ENCODE measurements around the gene KISS1. TPM values are rescaled to one million over a fixed set of nuclear protein-coding genes. Genes with fewer than 3 reads are reported as not detected.

Gene KISS1
- total and polyA plus RNA-seq, 2 donors (not counting 1 experiment from before 2014, with no cell fraction given): 0.17 to 0.52 TPM

- H3K9ac ChIP-seq (ENCODE audit: insufficient read depth, low read length): no peak overlapping the region
- no peaks in the 10 kb centered on the region for H3K36me3 ChIP-seq (ENCODE audit: control insufficient read depth, insufficient read depth, low read length)
- TF ChIP-seq EZH2 (IDR thresholded peaks at IDR 0.05; ENCODE audit: low read length, missing control alignments) (no peak), CTCF (conservative IDR thresholded peaks at IDR 0.05 in 1 of 2, IDR thresholded peaks at IDR 0.05 in 1 of 2; ENCODE audit: low read depth in 1 of 2, low read length in 2 of 2) (no peak)
- H3K79me2 ChIP-seq (ENCODE audit: control insufficient read depth, insufficient read depth, low read length): no peaks in the 10 kb centered on the region
- no peak for DNase-seq (ENCODE audit: low read depth in 2 of 2)
- H3K4me2 ChIP-seq (ENCODE audit: extremely low read depth, insufficient read depth, low read length): no peak overlapping the region
- H4K20me1 ChIP-seq (ENCODE audit: control insufficient read depth, extremely low read depth, insufficient read depth, low read length): no peaks in the 10 kb centered on the region
- no peaks in the 10 kb centered on the region for H3K27me3 ChIP-seq (ENCODE audit: control insufficient read depth, insufficient read depth, low read length)
- no peak overlapping the region for H3K4me3 ChIP-seq (replicated peaks in 1 of 4; ENCODE audit: control extremely low read depth in 1 of 4, insufficient read depth in 1 of 4, low read depth in 3 of 4, low read length in 4 of 4)
- no peaks in the 10 kb centered on the region for H3K4me1 ChIP-seq (ENCODE audit: control insufficient read depth, extremely low read depth, insufficient read depth, low read length)
- no peak overlapping the region for H2AFZ ChIP-seq (ENCODE audit: low read length)
- no peaks in the 10 kb centered on the region for H3K9me3 ChIP-seq (ENCODE audit: control insufficient read depth, insufficient read depth, low read depth, low read length)
- H3K27ac ChIP-seq (ENCODE audit: insufficient read depth, low read length): no peak overlapping the region
These were observed 31.9 kb upstream of the KISS1 start for GRCh38 chr1:204227996-204228785.

- H2AFZ ChIP-seq (ENCODE audit: low read length): no peak overlapping the region
- H4K20me1 ChIP-seq (ENCODE audit: control insufficient read depth, extremely low read depth, insufficient read depth, low read length): no peaks in the 10 kb centered on the region
- no peak overlapping the region for H3K4me2 ChIP-seq (ENCODE audit: extremely low read depth, insufficient read depth, low read length)
- H3K4me1 ChIP-seq (ENCODE audit: control insufficient read depth, extremely low read depth, insufficient read depth, low read length): no peaks in the 10 kb centered on the region
- no peak for TF ChIP-seq CTCF (conservative IDR thresholded peaks at IDR 0.05 in 1 of 2, IDR thresholded peaks at IDR 0.05 in 1 of 2; ENCODE audit: low read depth in 1 of 2, low read length in 2 of 2)
- TF ChIP-seq EZH2 (IDR thresholded peaks at IDR 0.05; ENCODE audit: low read length, missing control alignments): no peak
- DNase-seq (ENCODE audit: low read depth in 2 of 2): no peak
- H3K27me3 ChIP-seq (ENCODE audit: control insufficient read depth, insufficient read depth, low read length): no peaks in the 10 kb centered on the region
- H3K9me3 ChIP-seq (ENCODE audit: control insufficient read depth, insufficient read depth, low read depth, low read length): no peaks in the 10 kb centered on the region
- no peaks in the 10 kb centered on the region for H3K79me2 ChIP-seq (ENCODE audit: control insufficient read depth, insufficient read depth, low read length)
- no peak overlapping the region for H3K9ac ChIP-seq (ENCODE audit: insufficient read depth, low read length)
- no peaks in the 10 kb centered on the region for H3K36me3 ChIP-seq (ENCODE audit: control insufficient read depth, insufficient read depth, low read length)
- H3K27ac ChIP-seq (ENCODE audit: insufficient read depth, low read length): no peak overlapping the region
- no peak overlapping the region for H3K4me3 ChIP-seq (replicated peaks in 1 of 4; ENCODE audit: control extremely low read depth in 1 of 4, insufficient read depth in 1 of 4, low read depth in 3 of 4, low read length in 4 of 4)
These were observed 31.1 kb upstream of the KISS1 start for GRCh38 chr1:204227351-204227750.

GRCh38 chr1:204225841-204226735 is 29.8 kb upstream of the KISS1 start:
- Histone ChIP-seq H3K9me3 (ENCODE audit: control insufficient read depth, insufficient read depth, low read depth, low read length) (no peaks in the 10 kb centered on the region), H3K9ac (ENCODE audit: insufficient read depth, low read length) (no peak overlapping the region), H3K27ac (ENCODE audit: insufficient read depth, low read length) (no peak overlapping the region), H3K4me3 (replicated peaks in 1 of 4; ENCODE audit: control extremely low read depth in 1 of 4, insufficient read depth in 1 of 4, low read depth in 3 of 4, low read length in 4 of 4) (no peak overlapping the region), H3K4me1 (ENCODE audit: control insufficient read depth, extremely low read depth, insufficient read depth, low read length) (no peaks in the 10 kb centered on the region), H3K27me3 (ENCODE audit: control insufficient read depth, insufficient read depth, low read length) (no peaks in the 10 kb centered on the region), H2AFZ (ENCODE audit: low read length) (no peak overlapping the region), H4K20me1 (ENCODE audit: control insufficient read depth, extremely low read depth, insufficient read depth, low read length) (no peaks in the 10 kb centered on the region), H3K4me2 (ENCODE audit: extremely low read depth, insufficient read depth, low read length) (no peak overlapping the region), H3K79me2 (ENCODE audit: control insufficient read depth, insufficient read depth, low read length) (no peaks in the 10 kb centered on the region), H3K36me3 (ENCODE audit: control insufficient read depth, insufficient read depth, low read length) (no peaks in the 10 kb centered on the region)
- peak in 1 of 2 donors; percentile 72 for DNase-seq (ENCODE audit: low read depth in 2 of 2)
- TF ChIP-seq CTCF (conservative IDR thresholded peaks at IDR 0.05 in 1 of 2, IDR thresholded peaks at IDR 0.05 in 1 of 2; ENCODE audit: low read depth in 1 of 2, low read length in 2 of 2) (no peak), EZH2 (IDR thresholded peaks at IDR 0.05; ENCODE audit: low read length, missing control alignments) (no peak)
